Activated T-cell treated with anti-CD3 and anti-CD28 coated beads, Interleukin-2, amount 50 U/mL, for 24 hours (primary cell): ENCODE measurements around the gene BUD31.
"Not testable (repeated sequence)": the region's sequence is repeated elsewhere in the genome, so short reads cannot be mapped to it uniquely, and the experiment has no call there.

Source experiments
- DNase-seq: peaks from one replicate; pipeline ENCODE4 v3.0.0-alpha.2; 2020
- H3K27ac Mint-ChIP-seq: 2 replicates; pipeline ENCODE4 v1.8.0; 2020; ENCODE audit warnings: mild to moderate bottlenecking, mixed read lengths
- H3K27me3 Mint-ChIP-seq: 2 replicates; pipeline ENCODE4 v1.8.0; 2020; ENCODE audit warnings: mixed read lengths
- H3K36me3 Mint-ChIP-seq: 2 replicates; pipeline ENCODE4 v1.8.0; 2020; ENCODE audit warnings: low read depth, mixed read lengths
- H3K4me1 Mint-ChIP-seq: 2 replicates; pipeline ENCODE4 v1.8.0; 2020; ENCODE audit warnings: low read depth, mixed read lengths
- H3K4me3 Mint-ChIP-seq: 2 replicates; pipeline ENCODE4 v1.8.0; 2020; ENCODE audit warnings: mild to moderate bottlenecking, moderate library complexity, mixed read lengths
- H3K9me3 Mint-ChIP-seq: 2 replicates; pipeline ENCODE4 v1.8.0; 2020; ENCODE audit warnings: mixed read lengths

The BUD31 gene

GRCh38 chr7:99424932-99425730, 16.4 kb downstream of the BUD31 start:
- H3K36me3 Mint-ChIP-seq: peaks cover 73% of the 10 kb centered on the region
- no peak overlapping the region for H3K27ac Mint-ChIP-seq
- no peaks in the 10 kb centered on the region for H3K9me3 Mint-ChIP-seq
- no peaks in the 10 kb centered on the region for H3K27me3 Mint-ChIP-seq
- H3K4me3 Mint-ChIP-seq: no peak overlapping the region
- peaks cover 2% of the 10 kb centered on the region for H3K4me1 Mint-ChIP-seq
- no peak for DNase-seq

- DNase-seq: no peak
- Mint-ChIP-seq H3K4me3 (no peak overlapping the region), H3K36me3 (peaks cover 73% of the 10 kb centered on the region), H3K4me1 (peaks cover 2% of the 10 kb centered on the region), H3K27me3 (no peaks in the 10 kb centered on the region), H3K27ac (peak overlapping the region; percentile 44), H3K9me3 (no peaks in the 10 kb centered on the region)
Observed at GRCh38 chr7:99428972-99429566, 20.3 kb downstream of the BUD31 start.

DNA sequence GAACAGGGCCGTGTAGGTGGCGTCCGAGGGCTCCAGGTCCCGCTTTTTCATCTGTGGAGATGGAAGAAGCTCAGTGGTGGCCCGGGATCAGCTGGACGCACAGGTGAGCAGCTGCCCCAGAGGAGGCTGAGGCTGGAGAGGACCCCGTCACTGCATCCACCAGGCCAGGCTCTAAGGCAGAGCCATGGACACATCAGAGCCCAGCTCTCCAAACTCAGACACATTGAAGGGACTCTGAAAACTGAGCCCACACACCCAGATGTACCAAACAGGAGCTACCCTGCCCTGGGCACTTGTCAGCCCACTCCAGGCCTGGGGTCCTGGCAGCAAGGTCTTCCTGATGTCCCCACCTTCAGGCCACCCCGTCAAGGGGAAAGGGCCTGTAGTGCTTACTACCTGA, 21.0 kb downstream of the BUD31 start:
- no peaks in the 10 kb centered on the region for H3K27me3 Mint-ChIP-seq
- no peak for DNase-seq
- H3K27ac Mint-ChIP-seq: peak overlapping the region; percentile 59
- peaks cover 2% of the 10 kb centered on the region for H3K4me1 Mint-ChIP-seq
- H3K4me3 Mint-ChIP-seq: no peak overlapping the region
- peaks cover 73% of the 10 kb centered on the region for H3K36me3 Mint-ChIP-seq
- H3K9me3 Mint-ChIP-seq: no peaks in the 10 kb centered on the region

- H3K27me3 Mint-ChIP-seq, H3K9me3 Mint-ChIP-seq, H3K4me3 Mint-ChIP-seq, DNase-seq, H3K27ac Mint-ChIP-seq: not testable (repeated sequence)
- peaks cover 78% of the 10 kb centered on the region for H3K36me3 Mint-ChIP-seq
- H3K4me1 Mint-ChIP-seq: peaks cover 14% of the 10 kb centered on the region
Observed at GRCh38 chr7:99431756-99432540, 23.2 kb downstream of the BUD31 start.

DNA sequence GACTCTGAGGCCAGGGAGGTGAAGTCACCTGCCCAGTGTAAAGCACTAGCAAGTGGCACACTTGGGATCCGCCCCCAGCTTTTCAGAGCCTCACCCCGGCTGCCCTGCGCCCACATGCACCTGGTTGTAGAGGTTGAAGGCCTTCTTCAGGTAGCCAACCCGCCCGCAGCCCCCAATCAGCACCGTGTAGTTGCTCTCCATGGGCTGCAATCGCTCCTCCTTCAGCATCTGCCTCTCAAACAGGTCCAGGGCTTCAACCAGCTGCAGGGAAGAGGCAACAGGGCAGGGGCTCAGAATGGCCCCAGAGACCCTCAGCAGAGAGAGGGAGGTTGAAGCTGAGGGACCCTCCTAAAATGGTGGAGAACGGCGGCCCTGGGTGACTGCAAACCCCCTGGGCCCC, 24.4 kb downstream of the BUD31 start:
- H3K27me3 Mint-ChIP-seq: no peaks in the 10 kb centered on the region
- peaks cover 73% of the 10 kb centered on the region for H3K36me3 Mint-ChIP-seq

GRCh38 chr7:99437946-99438572, 29.3 kb downstream of the BUD31 start:
- Mint-ChIP-seq H3K4me1 (peaks cover 48% of the 10 kb centered on the region), H3K36me3 (peaks cover 76% of the 10 kb centered on the region), H3K4me3 (peak overlapping the region; percentile 100), H3K27ac (peak overlapping the region; percentile 99), H3K27me3 (no peaks in the 10 kb centered on the region), H3K9me3 (no peaks in the 10 kb centered on the region)
- DNase-seq: no peak

More for the DNA sequence above, 24.4 kb downstream of the BUD31 start:
- Mint-ChIP-seq H3K27ac (peak overlapping the region; percentile 19), H3K4me3 (no peak overlapping the region), H3K4me1 (peaks cover 24% of the 10 kb centered on the region), H3K9me3 (no peaks in the 10 kb centered on the region)
- DNase-seq: no peak

DNA sequence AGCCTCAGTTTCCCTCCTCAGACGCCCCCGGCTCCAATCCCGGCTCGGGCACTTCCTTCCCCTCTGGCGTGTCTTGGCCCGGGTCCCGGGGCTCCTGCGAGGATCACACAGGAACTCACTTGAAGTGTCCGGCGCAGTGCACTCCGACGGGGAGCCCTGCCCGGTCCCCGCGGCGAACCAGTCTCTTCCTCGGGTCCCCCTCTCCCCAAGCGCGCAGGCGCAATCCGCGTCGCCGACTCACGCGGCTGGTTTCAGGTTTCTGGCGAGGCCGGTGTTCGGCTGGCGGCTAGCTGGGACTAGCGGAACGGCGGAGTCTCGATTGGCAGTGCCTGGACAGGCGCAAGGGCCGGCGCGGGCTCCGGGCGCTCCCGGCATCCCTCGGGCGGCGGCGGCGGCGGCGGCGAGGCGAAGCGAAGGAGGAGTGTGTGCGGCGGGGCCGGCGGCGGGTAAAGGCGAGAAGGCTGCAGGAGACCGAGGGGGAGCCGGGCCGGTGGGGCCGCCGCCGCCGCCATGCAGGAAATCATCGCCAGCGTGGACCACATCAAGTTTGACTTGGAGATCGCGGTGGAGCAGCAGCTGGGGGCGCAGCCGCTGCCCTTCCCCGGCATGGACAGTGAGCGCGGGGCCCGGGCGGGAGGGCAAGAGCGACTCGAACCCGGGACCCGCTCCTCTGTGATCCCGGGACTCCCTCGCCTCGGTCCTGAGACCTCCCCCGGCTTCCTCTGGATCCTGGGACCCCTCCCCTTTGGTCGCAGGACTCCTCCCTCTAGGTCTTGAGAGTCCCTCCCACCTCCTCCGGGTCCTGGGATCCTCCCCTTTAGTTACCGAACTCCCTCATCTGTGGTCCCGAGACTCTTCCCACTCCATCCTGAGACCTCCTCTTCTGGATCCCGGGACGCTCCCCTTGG, 30.1 kb downstream of the BUD31 start, which contains the start of the genes CPSF4 and PTCD1:
TSS of gene CPSF4 (plus strand) at position 371 of the 908 bp plus-strand sequence. CDS start at position 511, 140 bp downstream.
TSS of gene PTCD1 (minus strand) at position 226 of the 908 bp plus-strand sequence. CDS start 3,556 bp downstream, outside the sequence.
- peaks cover 51% of the 10 kb centered on the region for H3K4me1 Mint-ChIP-seq
- peak within 1 kb of the TSS; percentile 100 for H3K4me3 Mint-ChIP-seq
- peaks cover 76% of the 10 kb centered on the region for H3K36me3 Mint-ChIP-seq
- no peaks in the 10 kb centered on the region for H3K27me3 Mint-ChIP-seq
- peak; percentile 96 for DNase-seq
- H3K27ac Mint-ChIP-seq: peak within 1 kb of the TSS; percentile 99
- no peaks in the 10 kb centered on the region for H3K9me3 Mint-ChIP-seq

DNA sequence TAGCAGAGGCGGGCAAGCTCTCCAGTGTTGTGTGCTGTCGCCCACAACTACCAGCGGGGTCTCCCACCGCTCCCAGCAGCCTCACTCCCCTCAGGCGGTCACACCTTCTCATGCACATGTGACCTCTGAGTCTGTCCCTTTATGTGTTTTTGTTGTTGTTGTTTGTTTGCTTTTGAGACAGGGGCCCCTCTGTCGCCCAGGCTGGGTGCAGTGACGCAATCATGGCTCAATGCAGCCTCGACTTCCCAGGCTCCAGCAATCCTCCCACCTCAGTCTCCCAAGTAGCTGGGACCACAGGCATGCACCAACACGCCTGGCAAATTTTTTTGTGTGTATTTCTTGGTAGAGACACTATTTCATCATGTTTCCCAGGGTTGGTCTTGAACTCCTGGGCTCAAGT, 31.4 kb downstream of the BUD31 start:
- no peaks in the 10 kb centered on the region for H3K27me3 Mint-ChIP-seq
- H3K27ac Mint-ChIP-seq: peak overlapping the region; percentile 99
- no peak for DNase-seq
- peaks cover 76% of the 10 kb centered on the region for H3K36me3 Mint-ChIP-seq
- H3K4me1 Mint-ChIP-seq: peaks cover 48% of the 10 kb centered on the region
- peak overlapping the region; percentile 100 for H3K4me3 Mint-ChIP-seq
- no peaks in the 10 kb centered on the region for H3K9me3 Mint-ChIP-seq

- peaks cover 94% of the 10 kb centered on the region for H3K36me3 Mint-ChIP-seq
- H3K9me3 Mint-ChIP-seq: no peaks in the 10 kb centered on the region
- no peak for DNase-seq
- H3K4me3 Mint-ChIP-seq: no peak overlapping the region
- no peaks in the 10 kb centered on the region for H3K27me3 Mint-ChIP-seq
- no peak overlapping the region for H3K27ac Mint-ChIP-seq
- H3K4me1 Mint-ChIP-seq: peaks cover 11% of the 10 kb centered on the region
Observed at GRCh38 chr7:99446096-99446495, 37.3 kb downstream of the BUD31 start.

- peaks cover 97% of the 10 kb centered on the region for H3K36me3 Mint-ChIP-seq
- no peak for DNase-seq
- peaks cover 5% of the 10 kb centered on the region for H3K4me1 Mint-ChIP-seq
- H3K27me3 Mint-ChIP-seq: no peaks in the 10 kb centered on the region
- no peak overlapping the region for H3K27ac Mint-ChIP-seq
- H3K4me3 Mint-ChIP-seq: no peak overlapping the region
- no peaks in the 10 kb centered on the region for H3K9me3 Mint-ChIP-seq
Observed at GRCh38 chr7:99447943-99448342, 39.2 kb downstream of the BUD31 start.

GRCh38 chr7:99448855-99449254, 40.1 kb downstream of the BUD31 start:
- Mint-ChIP-seq H3K4me3 (no peak overlapping the region), H3K27ac (no peak overlapping the region)

GRCh38 chr7:99449326-99449725, 40.6 kb downstream of the BUD31 start:
- peaks cover 97% of the 10 kb centered on the region for H3K36me3 Mint-ChIP-seq
- H3K27ac Mint-ChIP-seq: no peak overlapping the region
- no peaks in the 10 kb centered on the region for H3K9me3 Mint-ChIP-seq
- H3K27me3 Mint-ChIP-seq: no peaks in the 10 kb centered on the region
- no peak for DNase-seq
- no peak overlapping the region for H3K4me3 Mint-ChIP-seq
- H3K4me1 Mint-ChIP-seq: no peaks in the 10 kb centered on the region

More at GRCh38 chr7:99448855-99449254, 40.1 kb downstream of the BUD31 start:
- Mint-ChIP-seq H3K36me3 (peaks cover 97% of the 10 kb centered on the region), H3K27me3 (no peaks in the 10 kb centered on the region), H3K4me1 (no peaks in the 10 kb centered on the region), H3K9me3 (no peaks in the 10 kb centered on the region)
- no peak for DNase-seq

DNA sequence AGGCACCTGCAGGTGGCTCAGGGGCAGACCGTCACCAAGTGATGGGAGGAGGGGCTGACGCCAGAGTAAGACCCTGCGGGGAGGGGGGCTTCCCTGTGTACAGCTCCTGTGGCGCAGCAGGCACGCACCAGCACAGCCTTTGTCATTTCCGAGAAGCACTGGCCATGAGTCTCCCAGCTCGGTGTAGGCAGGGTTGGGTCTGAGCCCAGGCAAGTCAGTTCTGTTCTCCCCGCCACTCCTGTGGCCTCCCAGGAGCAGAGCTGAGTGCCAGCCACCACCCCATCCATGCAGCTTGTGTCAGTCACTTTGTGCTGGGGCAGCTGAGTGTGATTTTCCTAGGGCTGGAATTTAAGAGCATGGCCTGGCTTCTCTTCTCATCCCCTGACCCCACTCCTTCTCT, 43.2 kb downstream of the BUD31 start:
- Mint-ChIP-seq H3K36me3 (peaks cover 99% of the 10 kb centered on the region), H3K27ac (no peak overlapping the region), H3K4me3 (no peak overlapping the region), H3K4me1 (no peaks in the 10 kb centered on the region), H3K9me3 (no peaks in the 10 kb centered on the region), H3K27me3 (no peaks in the 10 kb centered on the region)
- no peak for DNase-seq
